ENCODE data around the gene PLK1. TPM values are rescaled to one million over a fixed set of nuclear protein-coding genes. Genes with fewer than 3 reads are reported as not detected.

PLK1 gene
- total RNA-seq, 2 experiments from 2014 or later: 69.5 to 156 TPM

GRCh38 chr16:23709536-23709935 is 30.8 kb downstream of the PLK1 start:
- no peaks in the 10 kb centered on the region; the same call in 1 of the 2 replicates for H3K9me3 ChIP-seq (ENCODE audit: low read length)
- ChIA-PET POLR2A (no interaction called here), CTCF (ENCODE audit: unreplicated experiment) (no interaction called here)
- H3K4me3 ChIP-seq (ENCODE audit: low read depth, low read length, poor library complexity, severe bottlenecking): no peak overlapping the region
- no peaks in the 10 kb centered on the region for H4K20me1 ChIP-seq (ENCODE audit: insufficient read depth, low read length)
- DNase-seq (ENCODE audit: low spot score): no peak
- no TSS peak for BruUV-seq (replicated peaks)
- no peaks in the 10 kb centered on the region for H3K36me3 ChIP-seq (ENCODE audit: insufficient read depth, low read length)
- H3K9me2 ChIP-seq (ENCODE audit: insufficient read depth, low read length): no peaks in the 10 kb centered on the region
- no peak overlapping the region for H3K27ac ChIP-seq (ENCODE audit: low read depth, low read length, poor library complexity, severe bottlenecking)
- intact Hi-C loops (cut with micrococcal nuclease; ENCODE audit: unreplicated experiment): no loop called here
- no peaks in the 10 kb centered on the region for H3K79me2 ChIP-seq (ENCODE audit: insufficient read depth, low read depth, low read length)
- no peaks in the 10 kb centered on the region for H3K4me1 ChIP-seq (ENCODE audit: insufficient read depth, low read length, poor library complexity, severe bottlenecking)
- H3K4me2 ChIP-seq (ENCODE audit: low read length): no peak overlapping the region
- TF ChIP-seq EZH2phosphoT487 (IDR thresholded peaks at IDR 0.05; ENCODE audit: borderline replicate concordance, low read depth, low read length): no peak
- TF ChIP-seq CTCF (conservative IDR thresholded peaks at IDR 0.05; ENCODE audit: low read length): no peak
- no peak overlapping the region for H2AFZ ChIP-seq (ENCODE audit: low read length)

- POLR2A ChIA-PET: no interaction called here
- TF ChIP-seq EZH2phosphoT487 (IDR thresholded peaks at IDR 0.05; ENCODE audit: borderline replicate concordance, low read depth, low read length) (no peak), CTCF (conservative IDR thresholded peaks at IDR 0.05; ENCODE audit: low read length) (no peak)
Measured at GRCh38 chr16:23710008-23710407, 31.3 kb downstream of the PLK1 start.

GRCh38 chr16:23710504-23710903 is 31.8 kb downstream of the PLK1 start:
- Histone ChIP-seq H3K36me3 (ENCODE audit: insufficient read depth, low read length) (no peaks in the 10 kb centered on the region), H3K9me2 (ENCODE audit: insufficient read depth, low read length) (no peaks in the 10 kb centered on the region), H3K4me2 (ENCODE audit: low read length) (no peak overlapping the region), H3K79me2 (ENCODE audit: insufficient read depth, low read depth, low read length) (no peaks in the 10 kb centered on the region), H3K4me3 (ENCODE audit: low read depth, low read length, poor library complexity, severe bottlenecking) (no peak overlapping the region), H3K4me1 (ENCODE audit: insufficient read depth, low read length, poor library complexity, severe bottlenecking) (no peaks in the 10 kb centered on the region), H4K20me1 (ENCODE audit: insufficient read depth, low read length) (no peaks in the 10 kb centered on the region), H3K9me3 (ENCODE audit: low read length) (no peaks in the 10 kb centered on the region; the same call in 1 of the 2 replicates), H3K27ac (ENCODE audit: low read depth, low read length, poor library complexity, severe bottlenecking) (no peak overlapping the region), H2AFZ (ENCODE audit: low read length) (no peak overlapping the region)
- BruUV-seq (replicated peaks): no TSS peak
- TF ChIP-seq CTCF (conservative IDR thresholded peaks at IDR 0.05; ENCODE audit: low read length) (no peak), EZH2phosphoT487 (IDR thresholded peaks at IDR 0.05; ENCODE audit: borderline replicate concordance, low read depth, low read length) (no peak)
- CTCF ChIA-PET (ENCODE audit: unreplicated experiment): no interaction called here
- POLR2A ChIA-PET: no interaction called here
- intact Hi-C loops (cut with micrococcal nuclease; ENCODE audit: unreplicated experiment): no loop called here
- no peak for DNase-seq (ENCODE audit: low spot score)

More at GRCh38 chr16:23710008-23710407, 31.3 kb downstream of the PLK1 start:
- H3K9me2 ChIP-seq (ENCODE audit: insufficient read depth, low read length): no peaks in the 10 kb centered on the region
- no peak overlapping the region for H3K4me3 ChIP-seq (ENCODE audit: low read depth, low read length, poor library complexity, severe bottlenecking)
- intact Hi-C loops (cut with micrococcal nuclease; ENCODE audit: unreplicated experiment): no loop called here
- no peaks in the 10 kb centered on the region for H3K36me3 ChIP-seq (ENCODE audit: insufficient read depth, low read length)
- H3K4me1 ChIP-seq (ENCODE audit: insufficient read depth, low read length, poor library complexity, severe bottlenecking): no peaks in the 10 kb centered on the region
- H3K4me2 ChIP-seq (ENCODE audit: low read length): no peak overlapping the region
- H2AFZ ChIP-seq (ENCODE audit: low read length): no peak overlapping the region
- no peak for DNase-seq (ENCODE audit: low spot score)
- CTCF ChIA-PET (ENCODE audit: unreplicated experiment): no interaction called here
- no peak overlapping the region for H3K27ac ChIP-seq (ENCODE audit: low read depth, low read length, poor library complexity, severe bottlenecking)
- no peaks in the 10 kb centered on the region for H3K79me2 ChIP-seq (ENCODE audit: insufficient read depth, low read depth, low read length)
- BruUV-seq (replicated peaks): no TSS peak
- H3K9me3 ChIP-seq (ENCODE audit: low read length): no peaks in the 10 kb centered on the region; the same call in 1 of the 2 replicates
- no peaks in the 10 kb centered on the region for H4K20me1 ChIP-seq (ENCODE audit: insufficient read depth, low read length)

Measured in OCI-LY7 (cell line).